Central memory CD8-positive, alpha-beta T cell (primary cell): ENCODE measurements around the gene SERINC1.

Experiments
- ATAC-seq: fragments of 150-1000 bp; cut with Tn5 transposase; replicated peaks from 2 replicates; pipeline ENCODE4 v1.10.0; 2022; ENCODE audit warnings: mild to moderate bottlenecking, moderate FRiP score, moderate number of reproducible peaks; ENCODE audit not compliant: poor library complexity, severe bottlenecking; ENCODE audit errors: extremely low read depth
- DNase-seq, 2 donors: peaks; one replicate each; pipeline ENCODE4 v3.0.0; 2021; ENCODE audit warnings: low spot score in 2 of 2
- H3K27ac Mint-ChIP-seq: one replicate; pipeline ENCODE4 v1.8.0; 2022; ENCODE audit warnings: low read depth, mild to moderate bottlenecking, moderate library complexity, mixed read lengths
- H3K27me3 Mint-ChIP-seq: one replicate; pipeline ENCODE4 v1.8.0; 2022; ENCODE audit warnings: mixed read lengths
- H3K36me3 Mint-ChIP-seq: one replicate; pipeline ENCODE4 v1.8.0; 2022; ENCODE audit warnings: mild to moderate bottlenecking, moderate library complexity, mixed read lengths; ENCODE audit not compliant: insufficient read depth
- H3K4me1 Mint-ChIP-seq: one replicate; pipeline ENCODE4 v1.8.0; 2022; ENCODE audit warnings: mixed read lengths
- H3K4me3 Mint-ChIP-seq: one replicate; pipeline ENCODE4 v1.8.0; 2022; ENCODE audit warnings: mild to moderate bottlenecking, moderate library complexity, mixed read lengths
- H3K9me3 Mint-ChIP-seq: one replicate; pipeline ENCODE4 v1.8.0; 2022; ENCODE audit warnings: mixed read lengths

SERINC1 gene

DNA sequence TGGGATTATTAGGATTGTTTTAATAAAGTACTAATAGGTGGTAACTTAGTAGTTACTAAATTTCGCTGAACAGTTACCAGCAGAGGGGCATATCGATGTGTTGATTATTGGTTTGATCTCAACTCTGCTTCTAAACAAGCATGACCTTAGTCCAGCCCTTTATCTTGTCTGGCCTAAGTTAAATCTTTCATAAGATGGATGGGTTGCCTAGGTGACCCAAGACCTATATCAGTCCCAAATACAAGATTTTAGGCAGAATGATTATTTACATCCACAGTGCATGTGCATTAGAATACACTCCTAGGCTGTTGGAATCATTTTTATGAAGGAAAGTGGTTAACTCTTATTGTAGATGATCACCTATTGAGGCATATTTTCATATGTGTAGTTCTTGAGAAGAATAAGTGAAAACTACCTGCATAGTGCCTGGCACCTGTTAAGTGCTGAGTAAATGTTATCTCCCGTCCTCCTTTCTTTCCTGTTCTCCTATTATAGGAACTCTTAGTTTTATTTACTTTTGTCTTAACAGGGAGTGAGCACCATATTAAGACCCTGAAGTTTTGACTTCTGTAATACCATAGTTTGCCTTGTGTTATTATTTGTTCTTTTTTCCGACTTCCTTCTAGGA is 71.0 kb downstream of the SERINC1 start:
- ATAC-seq = no peak
- Mint-ChIP-seq H3K27ac (peak overlapping the region; percentile 89), H3K4me1 (peaks cover 29% of the 10 kb centered on the region)

DNA sequence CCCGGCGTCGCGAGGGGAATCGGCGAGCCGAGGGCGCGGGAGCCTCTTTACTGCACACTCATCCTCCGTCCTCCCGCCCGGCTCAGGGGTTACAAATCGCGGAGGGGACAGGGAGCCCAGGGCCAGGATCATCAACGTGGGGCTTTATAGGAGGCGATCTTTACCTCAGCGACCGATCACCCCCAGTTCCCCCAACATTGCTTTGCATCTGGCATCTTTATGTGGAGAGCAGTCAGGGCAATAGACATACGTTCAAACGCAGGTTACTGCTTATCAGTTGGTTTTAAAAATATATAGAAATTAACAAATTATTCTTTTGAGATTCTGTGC is 71.5 kb downstream of the SERINC1 start:
- Mint-ChIP-seq H3K4me3 (peak overlapping the region; percentile 96), H3K27me3 (no peaks in the 10 kb centered on the region), H3K27ac (peak overlapping the region; percentile 89), H3K36me3 (peaks cover 5% of the 10 kb centered on the region), H3K4me1 (peaks cover 29% of the 10 kb centered on the region), H3K9me3 (no peaks in the 10 kb centered on the region)
- DNase-seq (no peak), ATAC-seq (peak; percentile 7)

More for the DNA sequence above, 71.0 kb downstream of the SERINC1 start:
- no peaks in the 10 kb centered on the region for H3K9me3 Mint-ChIP-seq
- peaks cover 5% of the 10 kb centered on the region for H3K36me3 Mint-ChIP-seq
- no peak for DNase-seq
- H3K27me3 Mint-ChIP-seq = no peaks in the 10 kb centered on the region
- peak overlapping the region; percentile 96 for H3K4me3 Mint-ChIP-seq

DNA sequence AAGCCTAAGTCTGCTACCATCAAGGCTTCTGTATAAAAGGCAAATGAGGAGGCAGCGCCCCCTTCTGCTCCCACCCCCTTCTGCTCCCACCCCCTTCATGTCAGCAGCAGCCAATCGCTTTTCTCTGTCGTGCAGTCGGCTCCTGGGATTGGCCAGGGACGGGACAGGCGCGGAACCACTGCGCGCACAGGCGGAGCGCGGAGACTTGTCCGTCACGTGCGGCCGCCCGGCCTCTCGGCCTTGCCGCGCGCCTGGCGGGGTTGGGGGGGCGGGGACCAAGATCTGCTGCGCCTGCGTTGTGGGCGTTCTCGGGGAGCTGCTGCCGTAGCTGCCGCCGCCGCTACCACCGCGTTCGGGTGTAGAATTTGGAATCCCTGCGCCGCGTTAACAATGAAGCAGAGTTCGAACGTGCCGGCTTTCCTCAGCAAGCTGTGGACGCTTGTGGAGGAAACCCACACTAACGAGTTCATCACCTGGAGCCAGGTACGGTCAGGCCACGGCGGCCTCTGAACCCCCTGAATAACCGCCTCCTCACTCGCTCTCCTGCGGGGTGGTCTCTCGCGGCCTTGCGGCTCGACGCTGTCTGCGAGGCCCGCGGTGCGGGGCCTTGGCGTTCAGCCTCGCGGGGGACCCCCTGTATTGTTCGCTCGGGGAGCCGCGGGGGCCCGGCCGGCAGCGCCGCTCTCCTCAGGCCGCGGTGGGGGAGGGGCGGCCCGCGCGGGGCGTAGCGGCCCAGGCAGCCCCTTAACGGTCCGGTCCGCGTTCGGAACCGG is 72.1 kb downstream of the SERINC1 start, which contains the start of gene HSF2:
Gene HSF2 (plus strand): TSS at position 305 of the 773 bp plus-strand sequence. CDS start 86 bp downstream, at position 391.
- ATAC-seq = peak; percentile 98
- peak within 1 kb of the TSS; percentile 96 for H3K4me3 Mint-ChIP-seq
- H3K27ac Mint-ChIP-seq = peak within 1 kb of the TSS; percentile 89
- H3K9me3 Mint-ChIP-seq = no peaks in the 10 kb centered on the region
- DNase-seq = peak; percentile 68 to 89
- H3K27me3 Mint-ChIP-seq = no peaks in the 10 kb centered on the region
- peaks cover 5% of the 10 kb centered on the region for H3K36me3 Mint-ChIP-seq
- peaks cover 29% of the 10 kb centered on the region for H3K4me1 Mint-ChIP-seq

DNA sequence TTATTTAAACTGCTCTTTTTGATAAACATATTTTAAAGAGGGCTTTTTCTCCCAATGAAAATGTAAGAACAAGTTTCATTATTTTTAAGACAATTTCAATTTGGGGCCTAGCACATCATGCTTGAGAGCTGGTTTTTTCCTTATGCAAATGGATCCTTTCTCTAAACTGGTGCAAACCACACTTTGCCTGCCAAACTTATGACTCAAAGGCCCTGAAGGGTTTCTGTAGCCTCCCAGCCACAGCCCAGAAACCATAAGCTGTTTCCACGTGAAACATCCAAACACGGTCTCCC is 72.6 kb downstream of the SERINC1 start:
- no peak for DNase-seq
- Mint-ChIP-seq H3K27me3 (no peaks in the 10 kb centered on the region), H3K27ac (peak overlapping the region; percentile 89)

DNA sequence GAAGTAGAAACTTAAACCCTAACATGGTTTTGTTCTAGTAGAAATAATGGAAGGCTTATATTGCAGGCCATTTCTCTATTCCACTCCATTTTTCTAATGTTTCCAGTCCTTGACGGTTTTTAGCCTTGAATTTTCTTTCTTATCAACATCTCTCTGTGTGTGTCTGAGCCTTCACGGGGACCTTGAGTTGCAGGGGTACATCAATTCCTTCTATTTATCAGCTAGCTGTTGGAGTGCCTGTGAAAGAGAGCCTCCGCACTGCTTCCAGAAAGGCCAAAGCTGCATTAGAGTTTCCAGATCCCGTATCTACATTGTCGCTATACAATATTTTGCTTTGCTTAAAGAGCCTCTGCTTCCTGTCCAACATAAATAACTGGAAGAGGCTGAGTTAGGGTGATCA is 77.6 kb downstream of the SERINC1 start:
- Mint-ChIP-seq H3K27ac (no peak overlapping the region), H3K36me3 (no peaks in the 10 kb centered on the region), H3K9me3 (no peaks in the 10 kb centered on the region), H3K27me3 (peaks cover 5% of the 10 kb centered on the region), H3K4me3 (no peak overlapping the region), H3K4me1 (no peaks in the 10 kb centered on the region)
- no peak for DNase-seq
- no peak for ATAC-seq

More for the DNA sequence above, 72.6 kb downstream of the SERINC1 start:
- Mint-ChIP-seq H3K4me1 (peaks cover 26% of the 10 kb centered on the region), H3K4me3 (peak overlapping the region; percentile 96), H3K9me3 (no peaks in the 10 kb centered on the region), H3K36me3 (peaks cover 5% of the 10 kb centered on the region)
- no peak for ATAC-seq

DNA sequence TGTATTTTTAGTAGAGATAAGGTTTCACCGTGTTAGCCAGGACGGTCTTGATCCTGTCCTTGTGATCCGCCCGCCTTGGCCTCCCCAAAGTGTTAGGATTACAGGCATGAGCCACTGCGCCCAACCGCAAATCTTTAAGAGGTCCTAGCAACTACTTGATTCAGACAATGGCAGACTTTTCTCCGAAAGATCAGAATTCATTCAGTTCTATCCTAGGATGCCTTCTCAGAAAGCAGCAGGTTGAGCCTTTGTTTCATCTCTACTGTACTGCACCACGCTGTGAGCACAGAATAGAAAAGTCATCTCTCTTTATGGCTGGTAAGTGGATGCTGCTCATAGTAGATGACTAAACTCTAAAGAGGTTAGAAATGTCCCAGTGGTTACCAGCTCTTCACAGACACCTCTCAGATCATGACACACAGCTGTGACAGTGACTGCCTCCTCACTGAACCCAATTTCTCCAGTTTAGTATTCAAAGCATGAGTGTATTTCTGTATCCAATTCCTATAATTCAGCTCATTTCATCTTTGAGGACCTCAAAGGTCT is 78.2 kb downstream of the SERINC1 start:
- DNase-seq (no peak), ATAC-seq (no peak)
- Mint-ChIP-seq H3K4me1 (no peaks in the 10 kb centered on the region), H3K9me3 (no peaks in the 10 kb centered on the region), H3K36me3 (no peaks in the 10 kb centered on the region), H3K4me3 (no peak overlapping the region), H3K27me3 (peaks cover 8% of the 10 kb centered on the region), H3K27ac (no peak overlapping the region)
